Fibroblast of skin of right biceps (primary cell): ENCODE data around the gene NAA10.

Experiments used
- DNase-seq: peaks from one replicate; pipeline ENCODE4 v3.0.0-alpha.2; 2013

Gene NAA10

DNA sequence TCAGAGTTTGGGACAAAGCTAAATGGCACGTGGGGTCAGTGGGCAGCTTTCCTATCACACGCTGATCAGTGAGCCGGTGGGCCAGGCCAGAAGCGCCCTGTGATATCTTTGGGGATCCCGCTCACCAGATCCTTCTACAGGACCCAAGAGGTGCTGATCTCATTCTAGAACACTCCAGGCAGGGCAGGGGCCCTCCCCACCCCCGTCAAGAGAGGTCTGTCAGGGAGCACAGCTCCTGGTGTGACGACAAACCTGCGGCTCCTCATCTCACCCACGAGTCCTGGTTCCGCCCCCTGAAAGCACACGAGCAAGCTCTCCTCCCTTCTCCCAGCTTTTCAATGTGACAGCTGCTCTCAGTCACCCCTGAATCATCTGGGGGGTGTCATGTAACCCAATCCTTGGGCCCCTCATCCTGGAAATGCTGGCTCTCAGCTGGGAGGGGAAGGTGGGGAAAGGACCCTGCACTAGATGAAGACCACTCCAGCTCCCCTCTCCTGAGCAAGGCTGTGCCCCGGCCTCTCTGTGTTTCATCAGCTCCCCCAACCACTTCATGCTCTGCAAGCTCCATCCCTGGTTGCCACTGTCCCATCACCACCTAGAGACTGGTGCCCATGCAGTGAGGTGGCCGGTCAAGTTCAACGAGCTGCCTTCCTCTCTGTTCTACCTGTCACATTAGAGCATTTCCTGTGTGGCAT, 32.2 kb upstream of the NAA10 start:
- no peak for DNase-seq

DNA sequence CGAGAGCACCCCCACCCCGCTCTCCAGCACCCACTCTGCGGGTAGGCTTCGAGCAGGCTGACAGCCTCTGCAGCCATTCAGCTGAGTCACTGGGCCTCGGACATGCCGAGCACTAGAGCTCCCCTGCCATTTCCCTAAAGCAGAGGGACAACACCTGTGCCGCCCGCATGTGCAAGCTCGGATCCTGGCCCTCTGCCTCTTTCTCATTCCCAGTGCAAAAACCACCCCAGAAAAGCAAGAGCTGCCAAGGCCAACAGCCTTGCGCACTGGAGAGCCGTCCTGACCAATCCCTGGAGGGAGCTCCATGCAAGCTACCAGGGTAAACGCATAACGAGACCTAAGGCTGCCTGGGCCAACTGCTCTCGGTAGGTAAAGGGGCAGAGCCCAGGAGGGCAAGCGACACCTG, 31.4 kb upstream of the NAA10 start:
- no peak for DNase-seq

DNA sequence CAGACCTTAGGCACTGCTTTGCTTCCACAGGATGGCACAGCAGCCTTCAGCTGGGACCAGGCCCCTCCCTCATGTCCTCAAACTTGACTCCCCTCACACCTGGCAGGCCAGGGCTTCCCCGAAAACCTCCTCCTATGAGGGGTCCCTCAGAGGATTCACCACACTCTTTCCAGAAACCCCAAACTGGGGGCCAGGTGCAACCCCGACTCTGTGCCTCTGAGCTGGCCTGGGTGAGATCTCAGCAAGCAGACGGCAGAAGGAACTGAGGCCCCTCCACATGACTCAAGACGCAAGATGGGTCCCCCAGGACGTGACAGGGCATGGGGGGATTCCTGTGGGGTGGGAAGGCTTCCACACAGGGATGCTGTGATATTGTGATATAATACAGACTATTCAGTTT, 30.6 kb upstream of the NAA10 start:
- no peak for DNase-seq

DNA sequence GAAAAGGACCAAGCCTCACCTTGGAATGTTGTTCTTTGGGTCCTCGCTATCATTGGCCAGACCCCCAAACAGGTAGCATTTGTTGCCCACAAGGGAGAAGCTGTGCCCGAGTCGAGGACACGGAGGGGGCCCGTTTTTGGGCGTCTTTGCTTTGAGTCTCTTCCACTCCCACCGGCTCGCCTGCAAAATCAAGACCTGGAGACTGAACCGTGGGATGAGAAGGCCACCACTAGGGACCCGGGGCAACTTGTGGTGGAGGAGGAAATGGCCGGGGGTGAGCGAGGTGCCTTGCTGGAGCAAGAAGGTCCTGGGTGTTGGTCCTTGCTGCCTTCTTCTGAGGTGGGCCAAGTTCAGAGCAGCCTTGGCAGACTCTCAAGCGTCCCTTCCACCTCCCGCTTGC, 29.3 kb upstream of the NAA10 start:
- DNase-seq: no peak

DNA sequence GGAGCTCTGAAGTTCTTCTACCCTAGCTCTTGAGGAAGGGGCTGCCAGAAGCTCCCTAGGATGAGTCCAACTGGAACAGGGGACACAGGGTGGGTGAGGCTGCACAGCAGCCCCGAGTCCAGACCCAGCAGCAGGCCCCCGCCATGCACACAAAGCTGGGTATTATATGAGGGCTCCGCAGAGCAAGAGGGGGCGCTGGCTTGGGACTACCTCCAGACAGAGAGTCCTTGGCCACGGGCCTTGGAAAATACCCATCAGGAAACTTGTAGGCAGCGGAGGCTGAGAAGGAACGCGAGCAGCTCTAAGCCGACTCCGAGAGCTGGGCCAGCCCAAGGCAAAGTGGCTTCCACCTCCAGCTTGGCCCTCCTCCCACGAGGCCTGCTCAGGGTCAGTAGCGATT, 28.7 kb upstream of the NAA10 start:
- no peak for DNase-seq

DNA sequence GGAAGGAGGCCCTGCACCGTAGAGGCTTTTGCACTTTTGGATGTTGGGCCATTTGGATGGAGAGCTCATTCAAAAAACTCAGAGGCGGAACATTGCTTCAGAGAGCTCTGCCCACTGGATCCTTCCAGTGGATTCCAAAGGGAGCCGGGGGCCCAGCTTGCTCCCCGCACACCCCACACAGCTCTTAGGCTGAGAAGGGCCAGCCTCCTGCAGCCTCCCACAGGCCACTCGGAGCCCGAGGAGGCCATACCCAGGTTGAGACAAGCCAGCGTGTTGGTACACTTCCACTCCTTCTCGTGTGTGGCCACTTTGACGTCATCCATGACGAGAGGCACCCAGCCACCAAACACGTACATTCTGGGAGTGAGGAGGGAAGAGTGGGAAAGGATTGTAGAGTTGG, 26.5 kb upstream of the NAA10 start:
- no peak for DNase-seq

DNA sequence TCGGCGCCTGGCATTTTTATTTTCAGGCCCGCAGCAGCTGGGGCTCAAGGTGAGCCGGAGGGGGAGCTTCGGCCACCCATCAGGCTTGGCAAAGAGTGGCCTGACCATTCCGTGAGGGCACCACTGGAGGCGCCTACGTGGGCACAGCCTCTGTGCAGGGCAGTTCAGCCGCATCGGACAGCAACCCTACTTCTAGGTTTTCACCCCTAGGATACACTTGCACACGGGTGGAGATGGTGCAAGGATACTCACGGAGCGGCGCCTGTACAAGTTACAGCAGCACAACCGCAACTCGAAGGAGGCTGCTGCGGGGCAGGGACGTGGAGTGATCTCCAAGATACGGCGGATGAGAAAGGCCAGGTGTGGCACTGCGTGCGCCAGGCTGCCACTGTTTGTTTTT, 25.9 kb upstream of the NAA10 start:
- DNase-seq: no peak

DNA sequence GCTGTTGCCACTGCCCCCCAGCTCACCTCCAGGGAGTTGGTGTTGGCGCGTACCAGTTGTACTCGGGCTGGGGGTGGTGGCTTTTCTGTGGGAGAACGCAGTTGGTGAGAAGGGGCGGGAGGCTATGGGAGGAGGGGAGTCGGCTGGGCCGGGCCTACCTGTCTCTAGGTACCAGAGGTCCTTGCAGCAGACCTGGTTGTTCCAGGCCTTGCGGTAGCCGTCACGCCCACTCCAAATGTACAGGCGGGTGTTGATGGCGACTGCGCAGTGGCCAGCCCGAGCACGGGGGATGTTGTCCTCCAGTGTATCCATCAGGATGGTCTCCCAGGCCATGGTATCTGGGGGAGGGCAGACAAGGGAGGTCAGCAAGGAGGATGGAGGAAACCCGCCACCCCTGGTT, 25.2 kb upstream of the NAA10 start:
- DNase-seq: no peak

DNA sequence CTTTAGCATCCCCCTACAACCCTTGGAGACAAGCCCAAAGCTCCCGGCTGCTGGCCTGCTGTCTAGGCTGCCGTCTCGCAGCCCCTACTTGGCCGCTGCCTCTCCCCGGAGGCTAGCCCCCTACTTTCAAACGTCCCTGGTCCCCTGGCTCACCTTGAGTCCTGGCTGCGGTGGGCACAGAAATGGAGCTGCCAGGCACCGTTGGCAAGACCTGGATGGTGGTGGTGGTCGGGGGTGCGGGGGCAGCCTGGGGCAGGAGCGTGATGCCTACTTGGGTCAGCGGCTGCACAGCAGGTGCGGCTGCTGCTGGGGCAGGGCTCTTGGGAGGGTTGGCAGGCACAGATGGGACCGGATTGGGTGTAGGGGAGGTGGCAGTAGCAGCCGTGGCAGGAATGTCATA, 24.8 kb upstream of the NAA10 start:
- DNase-seq: no peak

DNA sequence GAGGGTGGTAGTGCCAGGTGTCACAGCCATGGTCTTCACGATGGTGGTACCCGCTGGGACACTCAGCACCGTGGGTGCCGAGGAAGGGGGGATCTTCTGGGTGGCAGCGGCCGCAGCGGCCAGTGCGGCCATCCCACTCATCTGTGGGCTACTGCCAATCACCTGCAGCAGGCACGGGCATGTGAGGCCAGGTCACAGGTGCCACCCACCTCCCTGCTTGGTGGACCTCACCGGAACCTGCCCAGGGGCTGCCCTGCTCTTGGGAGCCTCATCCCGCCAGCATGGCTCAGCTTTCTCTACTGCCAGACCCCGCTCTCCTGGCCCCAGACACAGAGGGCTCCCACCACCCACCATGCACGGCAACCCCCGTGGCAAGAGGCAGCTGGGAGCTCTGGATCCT, 23.8 kb upstream of the NAA10 start:
- no peak for DNase-seq

DNA sequence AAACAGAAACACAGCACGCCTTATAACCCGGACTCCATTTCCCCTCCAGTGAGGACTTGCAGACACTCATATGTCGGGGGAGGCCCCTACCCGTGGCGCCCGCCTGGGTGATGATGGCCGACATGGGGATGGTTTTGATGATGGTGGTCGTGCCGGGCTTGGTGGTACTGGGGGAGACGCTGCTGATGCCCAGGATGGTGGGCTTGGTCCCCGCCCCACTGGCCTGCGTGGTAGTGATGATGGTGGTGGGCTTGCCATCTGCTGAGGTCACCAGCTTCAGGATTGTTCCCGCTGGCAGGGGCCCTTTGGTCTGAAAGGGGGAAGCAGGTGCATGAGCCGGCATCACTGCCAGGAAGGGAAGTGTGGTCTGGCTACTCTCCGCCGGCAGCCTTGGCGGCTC, 22.4 kb upstream of the NAA10 start:
- no peak for DNase-seq

DNA sequence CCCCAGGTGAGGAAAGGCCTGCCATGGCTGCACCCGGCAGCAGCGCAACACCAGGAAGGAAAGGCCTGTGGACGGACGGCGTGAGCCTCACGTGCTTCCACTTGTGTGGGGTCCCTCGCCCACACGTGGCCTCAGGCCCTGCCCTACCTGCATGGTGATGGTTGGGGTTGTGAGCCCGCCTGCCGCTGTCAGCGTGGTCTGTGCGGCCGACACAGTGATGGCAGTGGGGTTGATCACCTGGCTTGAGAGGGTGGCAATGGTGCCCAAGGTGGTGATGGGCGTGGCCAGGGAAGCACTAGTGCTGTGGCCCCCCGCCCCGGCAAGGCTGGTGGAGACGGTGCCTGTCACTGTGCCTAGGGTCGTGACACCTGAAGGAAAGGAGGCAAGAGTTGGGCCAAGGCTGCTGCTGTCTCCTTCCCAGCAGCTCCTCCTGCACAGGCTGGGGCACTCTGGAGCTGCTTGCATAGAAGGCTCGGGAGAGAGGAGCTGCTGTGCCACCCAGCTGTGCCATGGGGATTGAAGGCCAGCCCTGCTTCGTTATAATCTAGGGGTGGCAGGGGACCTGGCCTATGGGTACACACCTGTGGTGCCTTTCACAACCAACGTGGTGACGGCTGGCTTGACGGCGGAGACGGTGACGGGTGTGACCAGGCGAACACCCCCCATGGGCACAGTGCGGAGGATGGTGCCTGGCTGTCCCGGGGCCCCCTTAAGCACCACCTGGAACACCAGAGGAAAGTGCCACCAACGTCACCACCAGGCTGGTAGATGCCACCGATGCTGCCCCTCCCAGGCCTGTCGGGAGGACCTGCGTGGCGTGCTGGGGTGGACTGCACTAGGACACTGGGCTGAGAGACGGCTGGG, 21.4 kb upstream of the NAA10 start:
- DNase-seq: no peak

DNA sequence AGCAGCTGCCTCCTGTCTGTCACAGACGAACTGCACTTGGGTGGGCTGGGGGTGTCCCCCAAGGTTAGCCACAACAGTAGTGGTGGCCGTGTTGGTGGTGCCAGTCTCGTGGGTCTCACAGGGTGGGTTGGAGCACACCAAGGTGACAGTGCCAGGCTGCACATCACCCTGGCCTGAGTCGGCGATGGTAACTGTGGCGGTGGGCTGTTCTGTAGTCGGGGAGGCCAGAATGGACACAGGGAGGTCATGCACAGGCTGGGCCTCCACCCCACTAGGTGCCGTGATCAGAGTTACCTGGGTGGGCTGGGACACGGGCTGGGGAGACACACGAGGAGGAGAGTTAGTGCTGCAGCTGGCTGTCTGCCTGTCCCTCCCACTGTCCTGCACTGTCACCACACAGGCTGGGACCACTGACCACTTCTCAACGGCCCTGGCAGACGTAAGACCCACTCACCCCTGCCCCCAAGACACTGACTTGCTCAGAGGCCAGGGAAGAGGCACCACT, 20.4 kb upstream of the NAA10 start:
- DNase-seq: no peak

DNA sequence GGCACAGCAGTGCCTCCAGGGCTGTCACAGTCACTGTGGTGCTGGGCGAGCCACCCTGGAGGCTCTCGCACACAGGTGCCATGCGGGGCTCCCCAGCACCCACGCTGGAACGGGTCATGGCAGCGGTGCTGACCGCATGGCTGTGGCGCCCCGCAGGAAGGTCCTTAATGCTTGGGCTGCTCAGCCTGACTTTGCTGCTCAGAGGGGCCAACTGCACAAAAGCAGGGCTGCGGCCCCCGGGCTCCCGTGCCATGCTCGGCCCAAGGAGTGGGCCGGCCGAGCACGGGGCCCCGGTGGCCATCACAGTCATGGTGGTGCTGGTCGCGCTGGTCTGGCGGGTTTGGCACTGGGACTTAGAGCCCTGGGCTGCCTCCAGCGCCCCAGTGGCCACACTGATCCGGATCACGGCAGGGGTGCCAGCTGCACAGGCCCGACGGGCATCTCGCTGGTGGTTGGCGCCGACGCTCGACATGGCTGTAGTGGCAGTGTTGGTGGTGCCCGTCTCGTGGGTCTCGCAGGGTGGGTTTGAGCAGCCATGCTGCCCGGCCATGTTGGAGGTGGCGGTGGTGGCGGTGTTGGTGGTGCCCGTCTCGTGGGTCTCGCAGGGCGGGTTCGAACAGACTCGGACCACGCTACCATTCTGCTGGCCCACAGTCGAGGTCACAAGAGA, 19.9 kb upstream of the NAA10 start:
- no peak for DNase-seq

DNA sequence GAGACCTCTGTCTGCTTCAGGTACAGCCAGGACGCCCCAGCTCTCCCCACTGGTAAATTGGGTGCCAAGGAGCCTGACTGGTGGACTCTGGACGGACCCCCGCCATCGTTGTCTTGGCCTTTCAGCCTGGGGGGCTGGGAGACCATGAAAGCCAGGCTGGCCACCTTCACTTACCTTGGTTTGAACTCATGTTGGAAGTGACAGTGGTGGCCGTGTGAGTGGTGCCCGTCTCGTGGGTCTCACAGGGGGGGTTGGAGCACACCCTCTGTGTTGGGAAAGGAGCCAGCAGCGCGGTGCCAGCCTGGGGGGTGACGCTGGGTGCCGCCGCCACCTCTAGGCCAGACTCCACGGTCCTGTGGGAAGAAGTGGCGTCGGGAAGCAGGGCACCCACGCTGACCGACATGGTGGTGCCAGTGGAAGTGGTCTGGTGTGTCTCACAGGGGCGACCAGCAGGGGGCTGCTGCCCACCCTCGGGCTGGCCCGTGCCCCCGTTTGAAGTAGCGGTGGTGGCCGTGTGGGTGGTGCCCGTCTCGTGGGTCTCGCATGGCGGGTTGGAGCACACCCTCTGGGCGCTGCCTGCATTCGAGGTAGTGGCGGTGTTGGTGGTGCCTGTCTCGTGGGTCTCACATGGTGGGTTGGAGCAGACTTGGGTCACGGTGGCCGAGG, 19.2 kb upstream of the NAA10 start:
- DNase-seq: no peak

DNA sequence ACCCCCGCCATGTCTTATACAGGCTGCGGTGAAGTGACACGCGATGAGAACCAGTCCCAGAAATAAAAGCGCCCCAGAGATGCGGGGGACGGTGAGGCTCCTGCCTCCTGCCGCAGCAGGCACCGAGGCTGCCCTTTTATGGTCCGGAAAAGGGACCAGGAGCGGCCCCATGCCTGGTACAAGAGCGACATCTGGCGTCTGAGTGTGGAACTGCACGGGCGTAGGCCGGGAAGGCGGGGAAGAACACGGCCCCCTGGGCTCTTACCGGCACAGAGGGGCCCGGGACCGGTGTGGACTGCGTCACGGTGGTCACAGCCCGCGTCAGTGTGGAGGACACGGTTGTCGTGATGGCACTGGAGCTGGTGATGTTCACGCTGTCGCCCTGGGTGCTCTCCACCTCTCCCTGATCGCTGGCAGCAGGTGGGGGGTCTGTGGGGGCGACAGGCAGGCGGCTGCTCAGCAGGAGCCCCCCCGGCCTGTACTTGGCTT, 18.5 kb upstream of the NAA10 start:
- peak; percentile 68 for DNase-seq

DNA sequence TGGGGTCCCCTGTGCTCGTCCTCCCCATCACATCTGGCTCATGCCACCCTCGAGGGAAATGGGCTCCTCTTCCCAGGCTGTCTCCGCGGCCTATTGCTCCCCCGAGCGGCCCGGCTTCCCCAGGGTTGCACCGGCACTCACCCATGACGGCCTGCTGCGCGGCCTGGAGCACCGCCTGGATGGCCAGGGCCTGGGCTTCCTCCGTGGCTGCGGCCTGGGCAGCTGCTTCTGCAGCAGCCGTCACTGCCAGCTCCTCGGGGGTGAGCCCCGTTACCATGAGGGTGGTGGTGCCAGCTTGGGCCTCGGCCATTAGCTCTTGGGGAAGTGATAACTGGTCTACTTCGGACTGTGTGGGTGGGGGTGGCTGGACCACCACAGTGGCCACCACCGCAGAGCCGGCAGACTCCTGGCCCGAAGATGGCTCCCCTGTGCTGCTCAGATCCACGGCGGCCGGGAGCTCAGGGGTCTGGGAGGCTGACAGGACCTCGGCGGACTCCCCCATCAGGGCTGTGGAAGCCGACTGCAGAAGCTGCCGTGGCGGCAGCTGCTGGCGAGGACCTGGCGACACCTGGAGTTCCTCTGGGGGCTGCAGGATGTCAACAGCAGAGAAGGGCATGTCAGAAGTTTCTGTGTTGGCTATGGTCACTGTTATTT, 17.7 kb upstream of the NAA10 start:
- no peak for DNase-seq

DNA sequence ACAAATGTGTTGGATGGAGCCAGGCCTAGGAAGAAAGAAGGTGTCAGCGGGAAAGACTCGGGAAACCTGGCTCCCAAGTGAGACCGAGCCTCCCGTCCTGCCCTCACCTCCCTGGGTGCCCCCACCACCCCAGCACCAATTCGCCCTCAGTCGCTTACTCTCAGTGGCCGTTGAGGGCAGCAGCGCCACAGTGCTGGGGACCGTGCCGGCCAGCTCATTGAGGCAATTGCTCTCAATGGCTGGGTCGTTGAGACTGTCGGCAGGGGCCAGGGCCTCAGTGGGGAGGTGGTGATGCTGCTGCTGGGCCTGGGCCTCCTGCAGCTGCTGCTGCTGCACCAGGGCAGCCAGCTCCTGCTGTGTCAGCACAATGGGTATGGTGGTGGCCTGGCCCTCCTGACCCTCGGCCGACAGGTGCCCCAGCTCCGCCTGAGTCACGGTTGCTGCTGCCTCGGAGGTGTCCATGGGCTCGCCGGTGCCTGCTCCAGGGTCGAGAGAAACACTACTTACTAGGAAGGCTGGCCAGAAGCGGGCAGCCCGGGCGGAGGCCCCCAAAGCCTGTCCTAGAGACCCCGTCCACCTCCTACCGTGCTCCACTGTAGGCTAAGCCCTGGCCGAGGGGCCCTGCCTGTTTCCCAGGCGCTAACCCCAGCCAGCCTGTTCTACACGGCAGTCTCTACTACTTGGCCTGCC, 17.0 kb upstream of the NAA10 start:
- DNase-seq: no peak

DNA sequence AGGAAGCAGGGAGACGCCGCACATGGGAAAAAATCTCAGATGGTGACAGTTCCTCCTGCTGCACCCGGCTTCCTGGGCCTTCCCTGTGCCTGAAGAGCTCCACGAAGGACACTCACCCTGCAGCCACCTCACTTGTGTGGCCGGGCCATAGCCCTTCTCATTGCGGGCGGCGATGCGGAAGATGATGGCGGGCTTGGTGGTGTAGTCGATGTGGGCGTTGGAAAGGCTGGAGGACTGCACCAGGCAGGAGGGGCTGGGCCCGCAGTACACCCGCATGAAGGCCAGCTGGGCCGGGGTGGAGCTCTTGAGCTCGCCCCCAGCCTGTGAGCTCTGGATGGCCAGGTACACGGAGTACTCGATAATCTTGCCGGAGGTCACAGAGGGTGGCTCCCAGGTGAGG, 15.3 kb upstream of the NAA10 start:
- no peak for DNase-seq

DNA sequence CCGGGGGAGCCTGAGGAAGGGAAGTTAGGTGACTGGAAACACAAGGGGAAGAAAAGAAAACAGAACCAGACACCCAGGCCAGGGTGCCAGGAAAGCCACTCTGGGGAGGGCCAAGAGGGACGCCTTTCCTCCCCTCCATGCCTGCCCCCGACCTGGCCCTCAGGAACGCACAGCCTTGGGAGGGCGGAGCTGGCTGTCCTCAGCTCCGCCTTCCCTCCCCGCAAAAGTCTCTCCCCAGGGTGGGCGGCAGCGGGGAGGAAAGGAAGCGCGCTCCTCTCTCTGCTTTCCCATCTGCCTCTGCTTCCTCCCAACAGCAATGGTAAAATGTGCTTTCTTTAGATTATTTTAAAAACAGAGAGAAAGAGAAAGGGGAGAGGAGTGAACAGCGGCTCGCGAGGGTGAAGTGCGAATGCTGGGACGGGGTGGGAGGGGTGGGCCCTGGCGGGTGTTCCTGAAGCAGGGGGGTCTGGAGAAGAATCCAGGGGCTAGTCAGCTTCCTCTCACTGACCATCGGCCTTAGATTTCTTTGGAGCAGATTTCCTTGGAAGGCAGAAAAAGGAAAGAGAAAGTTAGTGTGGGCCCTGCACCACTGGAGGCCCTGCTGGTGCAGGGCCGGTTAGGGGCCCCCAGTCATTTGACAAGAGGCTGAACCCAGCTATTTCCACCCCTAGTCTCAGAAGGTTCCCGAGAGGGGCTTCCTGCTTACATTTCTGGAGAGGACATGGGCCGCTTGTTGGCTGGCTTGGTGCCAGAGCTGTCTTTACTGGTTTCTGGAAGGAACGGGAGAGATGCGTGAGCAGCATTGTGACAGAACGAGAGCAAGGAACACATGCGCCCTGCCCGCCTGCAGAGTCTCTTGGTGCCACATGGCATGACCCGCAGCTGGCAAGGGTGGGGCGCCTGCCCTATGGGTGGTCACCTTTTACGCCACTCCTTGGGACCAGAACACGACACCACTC, 14.3 kb upstream of the NAA10 start:
- DNase-seq: no peak

DNA sequence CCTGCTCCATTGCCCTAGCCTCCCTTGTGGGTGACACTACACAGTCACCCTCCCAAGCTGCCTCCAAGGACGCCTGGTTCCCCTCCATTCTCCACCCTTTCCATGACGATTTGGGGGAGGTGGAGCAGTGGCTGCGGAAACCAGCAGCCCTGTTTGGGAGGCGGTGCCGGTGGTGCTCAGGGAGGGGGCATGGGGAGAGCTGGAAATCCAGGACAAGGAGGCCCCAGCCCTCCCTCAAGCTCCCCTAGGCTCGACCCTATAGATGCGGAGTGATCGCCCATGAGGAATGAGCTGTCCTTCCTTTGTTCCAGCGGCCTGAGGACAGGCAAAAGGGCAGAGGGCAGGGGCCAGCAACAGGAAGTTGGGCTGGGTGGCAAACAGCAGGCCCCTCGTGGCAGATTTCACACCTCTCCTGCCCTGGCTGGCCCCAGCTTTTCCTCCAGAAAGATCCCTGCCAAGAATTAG, 13.2 kb upstream of the NAA10 start:
- DNase-seq: no peak
